ENCODE data around the gene PTPN2. TPM values are rescaled to one million over a fixed set of nuclear protein-coding genes. Genes with fewer than 3 reads are reported as not detected.

Gene PTPN2
- total and polyA plus RNA-seq, 2 of the 4 experiments (the other 2 are of a cell fraction): 13.2 to 30.6 TPM

DNA sequence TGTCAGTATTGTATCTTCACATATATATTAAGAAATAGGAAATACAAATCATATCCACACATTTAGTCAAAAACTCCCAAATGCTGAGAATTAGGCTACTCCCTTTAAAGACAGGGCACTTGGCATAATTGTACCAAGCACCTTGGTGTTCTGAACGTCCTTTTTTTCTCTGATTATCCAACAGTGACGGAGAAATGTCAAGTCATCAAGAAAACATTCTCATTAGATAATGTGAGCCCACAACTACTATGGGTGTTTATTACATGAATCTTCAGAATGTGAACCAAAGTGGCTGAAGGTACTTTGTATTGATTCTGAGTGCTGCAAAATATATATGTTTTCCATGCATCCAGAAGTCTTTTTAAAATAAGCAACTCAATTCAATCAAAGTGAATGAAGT is 97.4 kb downstream of the PTPN2 start:
- Histone ChIP-seq H3K4me1 (ENCODE audit: control insufficient read depth, insufficient read depth, low read length) (no peaks in the 10 kb centered on the region), H3K36me3 (ENCODE audit: control insufficient read depth, insufficient read depth, low read length) (no peaks in the 10 kb centered on the region), H3K9ac (ENCODE audit: low read depth, low read length) (no peak overlapping the region), H3K4me2 (ENCODE audit: low read depth, low read length) (no peak overlapping the region), H4K91ac (ENCODE audit: insufficient read depth, low read depth, low read length) (no peak overlapping the region), H3K9me3 (ENCODE audit: control insufficient read depth, insufficient read depth, low read length) (no peaks in the 10 kb centered on the region), H4K20me1 (ENCODE audit: insufficient read depth, low read length) (no peaks in the 10 kb centered on the region), H3K23ac (ENCODE audit: low read depth, low read length) (no peak overlapping the region), H3K4ac (ENCODE audit: low read depth, low read length) (no peak overlapping the region), H3K27ac (ENCODE audit: insufficient read depth, low read length) (no peak overlapping the region), H2BK20ac (ENCODE audit: low read depth, low read length) (no peak overlapping the region), H2BK120ac (ENCODE audit: low read depth, low read length) (no peak overlapping the region), H2AFZ (replicated peaks; ENCODE audit: low read length, poor library complexity) (no peak overlapping the region), H2BK15ac (ENCODE audit: low read depth, low read length) (no peak overlapping the region), H4K5ac (ENCODE audit: low read depth, low read length) (no peak overlapping the region), H3K14ac (replicated peaks; ENCODE audit: low read depth, low read length) (no peak overlapping the region), H3K79me1 (ENCODE audit: low read depth in 1 of 2, low read length in 2 of 2) (no peaks in the 10 kb centered on the region), H3K27me3 (ENCODE audit: control insufficient read depth, insufficient read depth, low read length) (no peaks in the 10 kb centered on the region), H2AK9ac (replicated peaks; ENCODE audit: low read depth, low read length, poor library complexity) (no peak overlapping the region), H3K9me1 (ENCODE audit: insufficient read depth, low read length) (no peaks in the 10 kb centered on the region), H3K18ac (ENCODE audit: low read depth, low read length) (no peak overlapping the region), H2BK5ac (ENCODE audit: low read depth, low read length, poor library complexity, severe bottlenecking) (no peak overlapping the region), H2AK5ac (ENCODE audit: low read depth, low read length) (no peak overlapping the region), H4K8ac (ENCODE audit: low read depth in 2 of 2, low read length in 2 of 2) (no peak overlapping the region), H3K4me3 (ENCODE audit: insufficient read depth, low read depth, low read length) (no peak overlapping the region), H3K56ac (ENCODE audit: extremely low read depth, insufficient read depth, low read length) (no peak overlapping the region)
- dilution Hi-C loops (cut with HindIII; ENCODE audit: low sequenced_read_pairs, unreplicated experiment) (loop anchor here (25.0 kb wide), 1 partner anchor 349 kb away; no protein-coding TSS in a partner anchor), intact Hi-C loops (cut with micrococcal nuclease) (no loop called here), in situ Hi-C loops (cut with MboI; ENCODE audit: low sequenced_read_pairs) (no loop called here)
- no CpG with 5 or more reads among the region's 2 CpGs for WGBS, 2 experiments (ENCODE audit: extremely low coverage in 2 of 2, insufficient read length in 1 of 2)
- ChIA-PET CTCF (no interaction called here), POLR2A (ENCODE audit: unreplicated experiment) (no interaction called here)
- TF ChIP-seq MAFK (IDR thresholded peaks at IDR 0.05; ENCODE audit: low read depth, low read length) (peak; percentile 64), CTCF (conservative IDR thresholded peaks at IDR 0.05; ENCODE audit: low read depth, low read length) (no peak)
- ATAC-seq (ENCODE audit: low read depth) (no peak), DNase-seq (no peak)
- no TSS peak for BruUV-seq (replicated peaks)
